HG03439 (cell line): ENCODE measurements around the gene PPFIBP2.

Experiments used
- ATAC-seq: cut with Tn5 transposase; IDR thresholded peaks from one replicate; pipeline ENCODE4 v1.9.1; 2021; ENCODE audit warnings: mild to moderate bottlenecking, moderate library complexity; ENCODE audit not compliant: unreplicated experiment

PPFIBP2 gene

DNA sequence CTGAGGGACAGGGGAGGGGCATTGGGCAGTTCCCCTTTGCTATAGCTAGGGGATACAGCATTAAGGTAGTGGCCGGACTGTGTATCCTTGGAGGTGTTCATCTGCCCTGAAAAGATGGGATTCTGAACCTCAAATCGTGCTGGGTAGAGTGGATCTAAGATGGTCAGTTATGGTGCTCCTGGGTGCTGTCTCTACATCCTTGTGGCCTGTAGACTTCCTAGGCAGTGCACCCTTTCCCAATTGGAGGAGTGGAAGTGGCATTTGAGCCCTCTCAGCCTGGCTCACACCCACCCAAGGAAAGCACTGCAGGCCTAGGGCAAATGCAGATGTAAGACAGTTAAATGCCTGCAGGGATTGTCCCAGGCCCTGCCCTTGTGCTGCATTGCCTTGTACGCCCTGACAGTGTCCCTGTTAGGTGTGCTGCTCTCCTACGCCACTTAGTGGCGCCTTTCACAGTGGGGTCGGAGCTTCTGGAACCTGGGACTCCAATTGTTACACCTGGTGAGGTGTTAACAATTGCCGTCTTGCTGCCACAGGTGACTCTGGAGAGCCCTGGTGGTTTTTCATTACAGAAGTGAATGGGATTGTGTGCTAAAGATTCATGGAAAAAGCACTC lies 35.0 kb downstream of the PPFIBP2 start:
- ATAC-seq: peak; percentile 69

DNA sequence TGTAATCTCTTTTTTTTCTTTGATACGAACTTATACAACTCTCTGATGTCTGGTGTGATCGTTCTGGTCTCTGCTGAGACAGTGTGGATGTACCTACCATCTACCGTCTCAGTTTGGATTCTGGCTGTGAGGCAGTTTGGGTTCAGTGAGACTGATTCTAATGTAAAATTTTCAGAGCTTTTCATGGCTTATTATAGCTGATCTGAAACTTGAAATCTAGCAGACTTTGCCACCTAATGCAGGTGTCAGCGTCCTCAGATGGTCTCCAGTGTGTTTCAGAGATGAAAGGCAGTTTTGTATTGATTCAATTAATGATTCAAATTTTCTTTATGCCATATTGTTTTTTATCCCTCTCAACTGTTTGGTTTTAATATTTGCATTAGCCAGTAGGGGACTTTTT lies 35.9 kb downstream of the PPFIBP2 start:
- no peak for ATAC-seq

DNA sequence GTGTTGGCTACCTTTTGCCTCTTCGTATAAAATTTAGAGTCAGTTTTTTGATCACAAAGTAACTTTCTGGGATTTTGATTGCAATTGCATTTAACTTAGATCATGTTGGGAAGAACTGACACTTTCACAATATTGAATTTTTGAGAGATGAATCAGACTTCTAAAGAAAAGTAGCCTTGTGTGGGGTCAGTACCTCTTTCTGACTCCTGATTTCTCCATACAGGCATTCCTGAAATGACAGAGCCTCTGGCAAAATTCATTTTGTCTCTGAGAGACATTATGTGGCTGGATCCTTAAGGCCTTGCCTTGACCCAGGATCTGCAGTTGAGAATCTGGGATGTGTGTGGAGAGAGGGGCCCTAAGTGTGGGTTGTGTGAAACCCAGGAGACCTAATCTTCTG lies 37.8 kb downstream of the PPFIBP2 start:
- no peak for ATAC-seq

DNA sequence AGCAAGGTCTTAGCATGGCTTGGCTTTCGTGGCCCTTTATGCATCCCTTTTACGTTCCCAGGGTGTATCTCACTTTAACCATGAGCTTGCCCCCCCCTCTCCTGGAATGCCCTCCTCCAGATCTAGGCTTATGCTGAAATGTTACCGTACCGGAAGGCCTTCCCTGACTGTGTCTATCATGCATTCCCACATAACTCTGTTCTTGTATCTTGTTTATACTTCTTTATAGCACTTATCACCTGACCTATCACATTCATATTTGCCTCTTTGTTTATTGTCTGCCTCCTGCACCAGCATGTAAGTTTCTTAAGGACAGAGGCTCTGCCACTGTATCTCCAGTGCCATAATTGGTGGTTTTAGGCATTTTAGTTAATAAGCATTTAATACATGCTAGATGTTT lies 38.9 kb downstream of the PPFIBP2 start:
- ATAC-seq: no peak

DNA sequence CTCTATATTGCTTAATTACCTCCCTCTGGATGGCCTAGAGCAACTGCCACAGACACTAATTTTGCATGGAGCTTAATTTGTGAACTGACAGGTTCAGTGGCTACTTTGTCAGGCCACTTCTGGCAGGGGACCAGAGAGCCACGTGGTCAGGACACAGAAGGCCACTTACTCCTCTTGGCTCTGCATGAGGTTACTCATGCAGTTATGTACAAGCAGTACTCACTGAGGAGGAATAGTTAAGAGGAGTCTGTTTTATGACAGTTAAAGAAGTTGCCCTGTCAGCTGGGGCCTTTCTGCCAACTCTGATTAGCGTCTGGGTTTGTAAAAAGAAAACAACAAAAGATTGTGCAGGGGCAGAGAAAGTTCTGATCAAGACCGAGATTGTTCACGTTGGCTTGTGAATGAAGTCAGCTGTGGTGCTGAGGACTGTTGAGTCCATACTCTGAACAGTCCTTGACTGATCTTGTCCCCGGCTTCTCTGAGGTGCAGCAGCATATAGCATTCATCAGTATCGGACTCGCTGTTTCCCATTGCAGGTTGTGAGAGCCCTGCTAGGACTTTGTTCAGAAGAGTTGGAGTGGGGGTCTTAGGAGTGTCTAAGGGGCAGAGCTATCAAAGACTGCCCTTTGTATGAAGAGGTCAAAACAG lies 41.4 kb downstream of the PPFIBP2 start:
- no peak for ATAC-seq

DNA sequence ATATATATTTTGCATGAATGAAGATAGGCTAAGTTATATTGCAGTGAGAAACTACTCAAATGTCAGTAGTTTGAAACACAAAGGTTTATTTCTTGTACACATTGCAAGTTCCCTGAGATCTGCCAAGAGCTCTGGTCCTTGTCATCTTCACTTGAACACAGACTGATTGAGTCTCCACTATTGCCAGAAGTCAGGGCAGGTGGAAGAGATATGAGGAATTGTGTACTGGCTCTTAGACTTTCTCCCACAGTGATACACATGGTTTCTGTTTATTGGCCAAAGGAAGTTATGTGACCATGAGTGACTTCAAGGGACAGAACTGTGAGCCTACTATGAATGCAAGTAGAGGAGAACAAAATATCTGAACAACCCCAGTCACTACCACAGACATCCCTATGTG lies 44.2 kb downstream of the PPFIBP2 start:
- ATAC-seq: no peak

DNA sequence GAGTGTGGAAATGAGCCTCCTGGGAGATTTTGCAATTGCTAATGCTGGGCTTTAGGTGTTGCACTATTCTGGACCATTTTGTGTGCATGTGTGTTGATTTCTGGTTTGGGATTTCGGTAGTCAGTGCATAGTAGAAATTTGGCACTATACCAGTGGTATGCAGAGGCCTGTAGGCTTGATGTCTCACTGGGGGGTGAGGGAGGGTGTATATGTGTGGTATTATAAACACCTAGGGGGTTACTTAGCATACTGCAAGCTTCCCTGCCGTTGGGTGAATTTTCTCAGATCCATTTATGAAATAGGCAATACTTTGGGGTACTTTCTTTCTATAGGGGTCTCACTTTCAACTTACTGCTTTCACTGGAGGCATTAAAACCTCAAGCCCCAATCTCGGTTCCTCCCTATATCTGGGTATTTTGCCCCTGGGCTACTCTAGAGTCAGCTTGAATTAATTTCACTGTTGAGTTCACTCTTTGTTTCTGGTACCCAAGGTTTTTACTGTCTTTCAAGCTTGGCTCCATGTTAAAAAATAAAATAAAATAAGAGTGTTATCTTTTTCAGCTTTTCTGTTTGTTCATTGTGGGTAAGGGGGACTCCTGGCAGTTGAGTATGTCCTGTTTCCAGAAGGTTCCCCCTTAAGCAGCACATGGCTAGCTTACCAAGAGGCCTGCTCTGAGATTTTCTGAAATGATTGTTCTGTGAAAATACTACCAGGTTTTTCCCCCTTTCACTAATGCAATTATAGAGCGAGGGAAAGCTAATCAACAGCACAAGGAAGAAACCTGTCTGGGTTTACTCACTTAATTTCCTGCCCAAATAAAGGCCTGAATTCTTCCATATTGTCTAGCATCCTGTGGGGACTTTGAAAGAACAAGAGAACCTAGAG lies 45.8 kb downstream of the PPFIBP2 start:
- ATAC-seq: no peak

DNA sequence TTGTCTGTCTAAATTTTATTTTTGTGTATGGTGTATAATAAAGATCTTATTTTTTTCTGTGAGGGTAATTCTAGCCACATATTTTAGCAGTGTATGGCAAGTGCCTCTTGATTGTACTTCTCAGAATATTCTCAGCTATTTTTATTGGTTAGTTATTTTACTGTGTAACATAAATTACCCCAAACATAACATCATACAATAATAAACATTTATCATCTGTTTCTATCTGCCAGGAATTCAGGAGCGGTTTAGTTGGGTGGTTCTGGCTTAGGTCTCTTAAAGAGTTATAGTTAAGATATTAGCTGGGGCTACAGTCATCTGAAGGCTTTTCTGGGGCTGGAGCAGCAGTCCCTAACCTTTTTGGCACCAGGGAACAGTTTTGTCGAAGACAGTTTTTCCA lies 47.8 kb downstream of the PPFIBP2 start:
- no peak for ATAC-seq

DNA sequence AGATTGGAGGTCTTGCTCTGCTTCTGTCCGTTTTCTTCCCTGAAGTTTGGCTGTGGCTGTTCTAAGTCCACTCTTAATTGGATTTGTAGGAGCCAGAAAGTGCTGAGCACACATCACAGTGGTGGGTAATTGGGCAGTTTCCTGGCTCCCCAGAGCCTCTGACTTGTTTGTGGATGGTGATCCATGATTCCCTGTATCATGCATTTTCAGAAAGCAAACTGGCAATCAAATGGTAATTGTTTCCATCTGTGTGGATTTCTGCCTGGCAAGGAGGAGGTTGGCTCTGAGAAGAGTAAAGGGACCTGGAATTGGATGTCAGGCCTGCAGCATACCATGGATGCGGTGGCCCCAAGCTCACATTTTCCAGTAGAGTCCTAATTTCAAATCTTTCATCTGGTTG lies 49.5 kb downstream of the PPFIBP2 start:
- ATAC-seq: no peak

DNA sequence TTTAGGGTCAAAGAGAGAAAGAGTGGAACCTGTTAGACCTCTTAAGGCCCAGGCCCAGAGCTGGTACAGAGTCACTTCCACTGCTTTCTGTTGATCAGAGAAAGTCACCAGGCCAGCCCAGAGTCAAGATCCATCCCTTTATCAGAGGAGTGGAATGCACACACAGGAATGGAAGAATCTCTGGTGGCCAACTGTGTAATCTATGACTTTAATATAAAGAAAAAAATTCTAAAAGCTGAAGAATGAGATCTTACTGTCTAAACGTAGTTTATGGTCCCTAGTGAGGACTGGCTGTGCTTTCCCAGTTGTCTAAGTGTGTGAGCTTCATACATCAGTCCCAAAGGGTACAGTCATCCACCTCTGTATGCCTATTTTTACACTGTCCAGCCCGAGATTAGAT lies 51.0 kb downstream of the PPFIBP2 start:
- ATAC-seq: no peak

DNA sequence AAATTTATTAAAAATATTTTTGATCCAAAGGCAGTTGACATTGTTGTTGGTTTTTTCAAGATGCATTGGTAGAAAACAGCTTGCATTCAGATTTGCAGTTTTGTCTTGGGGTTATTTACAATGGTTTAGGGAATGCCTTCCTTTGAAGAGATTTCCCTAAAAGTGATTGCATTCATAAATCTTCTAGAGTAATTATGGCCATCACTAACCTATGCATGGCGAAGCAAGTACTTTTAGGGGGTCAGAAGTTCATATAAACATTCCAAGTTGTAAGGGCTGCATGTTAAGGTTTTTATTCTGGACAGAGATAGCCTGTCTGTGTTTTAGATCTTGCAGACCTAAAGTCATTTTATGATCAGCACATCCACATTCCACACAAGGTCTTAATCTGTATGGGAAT lies 53.5 kb downstream of the PPFIBP2 start:
- no peak for ATAC-seq

DNA sequence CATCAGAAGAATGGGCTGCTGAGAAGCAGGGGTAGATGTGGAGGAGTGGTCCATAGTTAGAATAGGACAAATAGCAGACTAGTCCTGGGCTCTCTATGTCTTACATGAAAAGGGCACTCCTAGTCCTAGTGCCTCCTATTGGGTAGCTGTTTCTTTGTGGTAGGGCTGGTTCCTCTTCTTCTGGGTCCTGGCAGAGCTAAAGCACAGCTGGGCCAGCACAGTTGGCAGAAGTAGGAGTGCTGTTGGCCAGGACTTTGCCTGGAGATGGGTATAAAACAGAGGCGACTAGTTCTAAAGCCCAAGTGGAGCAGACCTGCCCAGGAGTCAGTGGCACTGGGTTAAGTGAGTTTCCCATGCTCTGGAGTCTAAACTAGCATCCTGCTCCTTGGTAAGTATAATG lies 55.2 kb downstream of the PPFIBP2 start:
- ATAC-seq: no peak

DNA sequence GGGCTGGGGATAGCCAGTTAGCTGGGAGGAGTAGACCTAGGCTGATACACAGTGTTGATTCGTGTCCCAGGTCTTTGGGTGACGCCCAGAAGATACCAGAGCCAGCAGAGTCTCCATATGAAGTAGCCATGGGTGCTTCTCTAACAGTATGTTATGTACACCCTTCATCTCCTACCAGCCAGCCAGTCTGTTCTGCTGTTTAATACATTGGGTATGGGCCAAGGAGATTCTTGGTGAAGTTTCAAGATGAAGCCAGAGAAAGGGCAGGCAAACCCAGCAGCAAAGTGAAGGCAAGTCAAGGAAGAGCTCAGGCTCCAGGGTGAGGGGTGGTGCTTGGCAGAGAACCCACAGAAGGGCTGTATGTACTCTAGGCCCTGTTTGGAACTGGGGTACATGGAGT lies 56.4 kb downstream of the PPFIBP2 start:
- no peak for ATAC-seq

DNA sequence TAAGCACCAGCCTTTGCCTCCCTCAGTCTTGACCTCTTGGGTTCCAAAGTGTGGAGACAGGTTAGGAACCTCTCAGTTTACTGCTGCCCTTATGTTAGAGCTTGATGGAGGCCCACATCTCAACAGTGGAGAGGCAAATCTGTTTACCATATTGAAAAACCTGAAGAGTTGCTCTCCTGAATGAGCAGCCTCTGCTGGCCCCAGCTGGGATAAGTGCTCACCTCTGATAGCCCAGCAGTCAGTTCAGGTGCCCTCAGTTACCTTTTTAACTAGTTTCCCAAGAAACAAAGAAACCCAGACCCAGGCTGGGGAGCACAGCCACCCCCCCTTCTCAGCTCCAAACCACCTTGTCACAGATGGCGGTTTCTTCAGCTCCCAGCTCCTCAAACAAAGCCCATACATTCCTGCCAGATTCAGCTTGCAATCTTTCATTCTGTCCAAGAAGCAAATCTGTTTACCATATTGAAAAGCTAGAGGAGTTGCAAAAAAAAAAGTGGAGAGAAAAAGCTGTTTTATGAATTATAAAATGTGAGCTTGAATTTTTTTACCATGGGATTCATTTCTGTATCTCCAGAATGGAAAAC lies 57.2 kb downstream of the PPFIBP2 start:
- no peak for ATAC-seq

DNA sequence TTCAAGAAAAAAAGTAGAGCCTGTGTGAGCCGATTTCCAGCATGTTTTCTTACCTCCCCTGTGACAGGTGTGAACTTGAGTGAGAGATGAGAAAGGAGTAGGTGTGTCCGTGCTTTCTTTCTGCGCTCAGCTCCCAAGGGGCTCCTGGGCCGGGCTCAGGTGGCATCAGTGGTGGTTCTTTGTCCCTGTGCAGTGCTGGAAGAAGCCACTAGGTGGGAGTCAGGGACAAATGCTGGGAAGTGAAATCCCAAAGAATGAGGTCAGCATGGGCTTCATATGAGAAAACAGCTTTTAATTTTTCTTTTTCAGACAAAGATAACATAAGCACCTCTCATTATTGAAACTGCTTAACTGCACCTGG lies 57.8 kb downstream of the PPFIBP2 start:
- no peak for ATAC-seq

DNA sequence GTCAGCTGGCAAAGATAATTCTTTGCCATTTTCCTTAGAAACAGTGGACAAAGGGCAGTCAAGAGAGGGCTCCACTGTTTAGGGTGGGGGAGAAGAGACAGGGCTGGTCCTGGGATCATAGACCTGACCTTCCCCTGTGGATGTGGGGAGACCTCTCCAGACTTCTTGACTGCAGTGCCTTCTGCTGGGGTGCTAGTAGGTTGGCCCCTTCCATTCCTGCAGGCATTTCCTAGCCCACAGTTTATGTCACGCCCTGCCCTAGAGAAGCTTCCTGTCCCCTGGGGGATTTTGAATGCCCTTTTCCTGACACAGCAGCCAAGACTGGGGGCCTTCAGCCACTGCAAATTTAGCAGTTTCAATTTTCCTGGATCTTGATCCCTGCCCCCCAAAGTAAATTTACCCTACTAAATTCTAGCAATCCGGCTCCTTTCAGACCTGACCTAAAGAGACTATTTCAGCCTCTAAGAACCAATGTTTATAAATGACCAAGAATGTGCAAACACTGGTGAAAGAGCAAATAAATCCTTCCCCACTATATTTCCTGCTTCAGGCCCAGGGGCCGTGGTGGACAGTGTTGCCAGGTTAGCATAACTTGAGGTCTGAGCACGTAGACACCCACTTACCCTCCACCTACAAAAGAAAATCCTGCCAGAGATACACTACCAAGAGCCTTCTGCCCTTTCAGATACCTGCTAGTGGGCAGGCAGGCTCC lies 58.4 kb downstream of the PPFIBP2 start:
- no peak for ATAC-seq

DNA sequence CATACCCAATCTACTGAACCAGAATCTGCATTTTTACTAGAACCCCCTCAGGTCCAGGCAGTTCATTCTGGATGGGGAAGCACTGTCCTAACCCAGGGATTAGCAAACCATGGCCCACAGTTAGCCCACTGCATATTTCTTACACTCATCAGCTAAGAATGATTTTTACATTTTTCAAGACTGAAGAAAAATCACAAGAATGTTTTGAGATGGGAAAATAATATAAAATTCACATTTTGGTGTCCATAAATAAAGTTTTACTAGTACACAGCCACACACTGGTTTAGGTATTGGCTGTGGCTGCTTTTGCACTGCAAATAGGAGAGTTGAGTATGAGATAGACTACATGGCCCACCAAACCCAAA lies 59.4 kb downstream of the PPFIBP2 start:
- no peak for ATAC-seq

DNA sequence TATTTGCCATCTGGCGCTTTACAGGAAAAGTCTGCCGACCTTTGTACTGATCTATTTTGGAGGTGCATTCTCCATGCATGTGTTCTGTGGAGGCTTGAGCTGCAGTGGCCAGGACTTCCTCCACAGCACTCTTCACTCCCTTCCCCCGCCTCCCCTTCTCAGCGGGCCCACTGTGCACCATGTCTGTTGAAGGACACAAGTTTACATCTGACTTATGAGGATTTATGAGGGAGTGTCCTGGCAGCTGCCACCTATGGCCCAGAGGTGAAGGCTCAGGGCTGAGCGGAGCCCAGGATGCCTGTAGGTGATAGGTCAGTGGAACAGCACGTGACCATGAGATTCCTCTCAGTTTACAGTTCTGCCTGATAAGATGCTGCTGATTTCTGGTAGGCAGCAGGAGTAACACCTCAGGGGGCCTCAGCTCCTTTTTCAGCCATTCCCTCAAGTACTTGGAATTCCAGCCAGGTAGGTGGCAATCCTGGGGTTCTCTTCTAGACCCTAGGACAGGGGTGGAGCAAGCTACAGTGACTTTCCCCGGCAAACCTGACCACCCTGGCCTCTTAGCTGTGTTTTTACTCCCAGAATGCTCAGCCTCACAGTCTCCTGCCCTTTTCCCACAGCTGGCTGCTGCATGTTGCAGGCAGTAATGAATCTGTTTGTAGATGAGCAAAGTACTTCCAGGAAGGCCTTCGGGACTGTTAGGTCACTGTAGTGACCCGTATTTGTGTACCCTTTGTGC lies 59.9 kb downstream of the PPFIBP2 start:
- ATAC-seq: no peak

DNA sequence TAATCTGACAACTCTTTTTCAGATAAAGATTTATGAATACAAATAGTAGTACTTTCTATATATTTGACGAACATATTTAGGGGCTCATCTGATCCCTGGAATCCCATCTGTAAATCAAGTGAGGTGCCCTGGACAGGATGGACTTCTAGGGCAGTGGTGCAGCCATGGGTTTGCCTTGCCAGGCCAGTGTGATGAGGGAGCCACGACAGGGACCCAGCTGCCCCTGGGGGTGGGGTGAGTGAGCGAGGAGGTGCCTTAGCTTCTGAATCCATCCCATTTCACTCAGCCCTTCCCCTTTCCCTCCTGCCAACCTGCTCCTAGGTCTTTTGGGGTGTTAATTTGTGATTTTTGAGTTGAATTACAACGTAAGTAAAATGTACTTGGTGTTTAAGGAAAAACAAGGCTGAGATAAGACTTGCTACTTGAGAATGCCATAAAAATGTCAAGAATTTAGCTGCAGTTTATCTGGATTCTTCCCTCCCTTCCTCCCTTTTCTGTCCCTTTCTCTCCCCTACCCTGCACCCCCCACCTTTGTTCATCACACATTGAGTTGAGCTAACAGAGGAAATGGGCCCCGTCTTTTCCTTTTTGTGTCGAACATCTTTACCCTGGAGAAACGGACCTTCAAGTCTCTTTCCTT lies 60.8 kb downstream of the PPFIBP2 start:
- no peak for ATAC-seq
